GM12873 (cell line): ENCODE measurements around the gene ST6GAL1.

ENCODE experiments used
- TF ChIP-seq, protein P1 (sequence below): IDR thresholded peaks from 2 replicates; pipeline ENCODE4 v1.5.1; 2012; ENCODE audit warnings: low read depth, mild to moderate bottlenecking, moderate library complexity, low read length, control low read depth; ENCODE audit not compliant: insufficient read depth; ENCODE audit errors: missing control alignments

Gene ST6GAL1

DNA sequence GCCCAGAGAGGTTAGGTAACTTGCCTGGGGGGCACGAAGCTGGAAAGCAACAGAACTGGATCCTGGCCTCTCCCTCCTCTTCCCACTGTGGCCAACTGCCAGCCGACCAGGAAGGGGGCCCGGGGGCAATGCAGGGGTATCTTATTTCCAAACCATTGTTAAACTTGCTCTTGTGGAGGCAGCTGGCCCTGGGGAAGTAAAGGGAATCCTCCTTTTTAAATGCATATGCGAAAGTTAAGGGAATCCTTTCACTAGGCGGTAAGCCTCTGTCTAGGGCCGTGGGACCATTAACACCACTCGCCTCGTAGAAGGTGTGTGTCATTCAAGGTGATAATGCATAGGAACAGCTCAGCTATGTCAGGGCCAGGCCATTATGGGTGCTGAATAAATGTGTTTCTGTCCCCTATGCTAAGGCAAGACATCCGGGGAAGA is 68.6 kb downstream of the ST6GAL1 start:
- TF ChIP-seq, protein P1, sequence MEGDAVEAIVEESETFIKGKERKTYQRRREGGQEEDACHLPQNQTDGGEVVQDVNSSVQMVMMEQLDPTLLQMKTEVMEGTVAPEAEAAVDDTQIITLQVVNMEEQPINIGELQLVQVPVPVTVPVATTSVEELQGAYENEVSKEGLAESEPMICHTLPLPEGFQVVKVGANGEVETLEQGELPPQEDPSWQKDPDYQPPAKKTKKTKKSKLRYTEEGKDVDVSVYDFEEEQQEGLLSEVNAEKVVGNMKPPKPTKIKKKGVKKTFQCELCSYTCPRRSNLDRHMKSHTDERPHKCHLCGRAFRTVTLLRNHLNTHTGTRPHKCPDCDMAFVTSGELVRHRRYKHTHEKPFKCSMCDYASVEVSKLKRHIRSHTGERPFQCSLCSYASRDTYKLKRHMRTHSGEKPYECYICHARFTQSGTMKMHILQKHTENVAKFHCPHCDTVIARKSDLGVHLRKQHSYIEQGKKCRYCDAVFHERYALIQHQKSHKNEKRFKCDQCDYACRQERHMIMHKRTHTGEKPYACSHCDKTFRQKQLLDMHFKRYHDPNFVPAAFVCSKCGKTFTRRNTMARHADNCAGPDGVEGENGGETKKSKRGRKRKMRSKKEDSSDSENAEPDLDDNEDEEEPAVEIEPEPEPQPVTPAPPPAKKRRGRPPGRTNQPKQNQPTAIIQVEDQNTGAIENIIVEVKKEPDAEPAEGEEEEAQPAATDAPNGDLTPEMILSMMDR, result no peak

DNA sequence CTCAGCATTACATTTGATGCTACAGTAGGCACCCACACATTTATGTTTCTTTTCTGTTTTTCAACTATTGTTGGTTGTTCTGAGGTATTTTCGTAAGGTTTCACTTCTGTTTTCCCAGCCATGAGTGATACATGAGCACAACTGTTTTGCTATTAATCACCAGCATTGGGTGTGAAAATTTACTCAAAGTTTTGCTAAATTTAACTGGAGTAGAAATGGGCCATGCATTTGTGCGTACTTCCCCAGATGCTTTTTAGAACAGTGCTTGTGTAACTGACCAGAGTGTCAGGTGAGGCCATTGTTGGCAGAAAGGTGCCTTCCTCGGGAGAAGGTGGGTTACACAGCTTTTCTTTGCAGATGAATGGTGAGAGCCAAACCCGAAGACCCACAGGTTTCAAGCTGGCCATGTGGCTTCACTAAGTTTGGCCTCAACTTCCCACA is 70.4 kb downstream of the ST6GAL1 start:
- TF ChIP-seq, protein P1, result no peak

DNA sequence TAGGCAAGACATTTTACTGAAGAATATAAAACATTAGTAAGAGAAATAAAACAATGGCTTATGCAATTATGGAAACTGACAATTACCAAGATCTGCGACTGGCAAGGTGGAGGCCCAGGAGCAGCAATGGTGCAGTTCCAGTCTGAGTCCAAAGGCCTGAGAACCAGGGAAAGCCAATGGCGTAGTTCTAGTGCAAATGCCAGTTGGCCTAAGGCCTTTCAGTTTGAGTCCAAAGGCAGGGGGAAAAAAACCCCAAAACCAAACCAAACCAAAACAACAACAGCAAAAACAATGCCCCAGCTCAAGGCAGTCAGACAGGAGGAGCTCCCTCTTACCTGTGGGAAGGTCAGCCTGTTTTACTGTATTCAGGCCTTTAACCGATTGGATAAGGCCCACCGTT is 72.6 kb downstream of the ST6GAL1 start:
- TF ChIP-seq, protein P1, result no peak

DNA sequence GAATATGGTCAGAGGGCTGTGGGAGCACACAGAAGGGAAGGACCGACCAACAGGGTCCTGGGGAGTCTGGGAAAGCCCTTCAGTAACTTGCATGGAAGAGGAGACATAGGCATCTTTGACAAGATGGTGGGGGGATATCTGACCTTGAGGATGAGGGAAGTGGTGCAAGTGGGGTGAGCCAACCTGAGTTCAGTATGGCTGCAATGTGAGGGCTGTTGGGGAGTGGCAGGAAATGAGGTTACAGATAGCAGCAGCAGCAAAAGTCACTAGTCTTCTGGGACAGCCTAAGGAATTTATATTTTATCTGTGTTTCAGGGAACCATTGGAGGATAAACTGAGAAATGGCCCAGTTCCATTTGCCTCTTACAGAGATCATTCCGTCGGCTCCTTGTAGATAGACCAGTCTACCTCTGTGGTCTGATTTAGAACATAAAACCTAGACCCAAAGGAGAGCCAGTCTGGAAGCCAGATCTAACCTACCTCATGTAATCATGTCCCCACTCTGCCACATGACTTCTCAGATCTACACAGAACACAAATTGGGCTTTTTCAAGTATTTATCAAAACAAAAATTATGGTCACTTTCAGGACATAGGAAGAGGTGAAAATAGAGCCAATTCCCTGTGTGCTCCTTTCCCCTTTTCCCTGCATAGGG is 75.6 kb downstream of the ST6GAL1 start:
- TF ChIP-seq, protein P1, result no peak

DNA sequence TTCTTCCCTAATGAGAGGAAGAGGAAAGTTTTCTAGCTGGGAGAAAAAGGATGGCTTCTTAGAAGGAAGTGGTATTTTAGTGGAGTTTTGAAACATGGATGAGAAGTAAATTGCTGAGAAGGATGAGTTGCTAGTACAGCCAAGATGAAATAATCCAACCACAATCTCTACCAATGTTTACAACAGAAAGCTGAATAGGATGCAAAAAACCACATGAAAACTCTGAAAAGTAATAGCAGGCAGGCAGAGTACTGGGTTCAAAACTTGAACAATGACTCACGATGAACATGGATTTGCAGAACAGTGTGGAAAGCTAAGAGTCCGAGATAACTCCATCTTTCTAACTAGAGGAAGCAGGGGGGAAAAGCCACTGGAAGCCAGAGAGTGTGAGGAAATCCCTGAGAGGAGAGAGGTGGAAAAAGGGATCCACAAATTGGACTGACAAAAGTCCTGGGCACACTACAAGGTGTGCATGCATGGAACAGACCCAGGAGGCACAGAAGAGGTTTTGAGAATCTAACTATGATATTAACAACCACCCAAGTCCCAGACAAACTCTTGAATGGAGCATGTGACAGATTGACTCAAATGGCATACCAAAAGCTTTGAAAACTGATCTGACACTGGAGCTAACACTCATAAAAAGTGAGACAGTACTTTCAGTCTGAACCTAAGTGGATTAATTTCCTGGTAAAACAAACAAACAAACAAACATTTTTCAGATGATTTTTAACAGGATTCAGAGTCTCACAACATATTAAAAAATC is 76.7 kb downstream of the ST6GAL1 start:
- TF ChIP-seq, protein P1, result no peak

DNA sequence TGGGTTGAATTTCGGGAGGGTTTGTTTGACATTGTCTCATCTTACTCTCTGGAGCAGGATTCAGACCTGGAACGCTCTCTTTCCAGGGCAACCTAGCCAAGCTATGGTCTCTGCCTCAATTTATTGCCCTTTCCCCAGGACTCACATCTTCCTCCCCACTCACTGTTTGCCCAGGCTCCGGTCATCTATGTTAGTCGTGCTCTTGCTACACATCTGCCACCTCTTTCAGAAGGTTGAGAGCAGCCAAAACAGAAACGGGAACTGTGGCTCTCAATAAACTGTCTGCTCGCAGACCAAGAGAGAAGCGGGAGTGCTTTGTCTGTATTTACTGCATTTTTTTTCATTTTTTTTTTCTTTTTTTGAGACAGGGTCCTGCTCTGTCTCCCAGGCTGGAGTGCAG is 81.6 kb downstream of the ST6GAL1 start:
- TF ChIP-seq, protein P1, result no peak

DNA sequence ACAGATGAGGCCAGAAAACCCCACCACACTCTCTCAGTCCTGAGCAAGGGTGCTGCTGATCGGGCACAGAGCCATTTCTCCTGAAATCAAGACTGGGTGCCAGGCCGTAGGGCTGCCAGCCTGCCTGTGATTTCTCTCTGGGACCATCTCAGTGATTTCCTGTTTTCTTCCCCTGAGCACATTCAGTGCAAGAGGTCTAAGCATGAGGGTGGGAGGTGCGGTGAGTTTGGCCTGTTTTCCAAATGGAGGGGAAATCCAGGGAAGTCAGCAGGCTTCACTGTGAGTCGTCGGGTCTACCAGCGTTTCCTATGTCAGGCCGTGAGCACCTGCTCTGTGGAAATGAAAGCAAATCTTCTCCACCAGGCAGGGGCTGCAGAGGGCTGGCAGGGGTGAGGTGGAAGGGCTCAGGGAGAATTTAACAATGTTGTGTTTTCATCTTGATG is 82.3 kb downstream of the ST6GAL1 start:
- TF ChIP-seq, protein P1, result no peak
